ENCODE measurements around the gene HNRNPH3.

- TF ChIP-seq CTCF (IDR thresholded peaks at IDR 0.05; ENCODE audit: low read depth, low read length, poor library complexity, severe bottlenecking) (no peak), EZH2phosphoT487 (IDR thresholded peaks at IDR 0.05; ENCODE audit: borderline replicate concordance, low read length) (no peak)
Observed at GRCh38 chr10:68333440-68334431, 1.9 kb downstream of the HNRNPH3 start.
